Panc1 (cell line): ENCODE results near the gene TAF11L5.
"Not testable (repeated sequence)": the region's sequence is repeated elsewhere in the genome, so short reads cannot be mapped to it uniquely, and the experiment has no call there.

Experiments
- POLR2AphosphoS5 ChIP-seq: IDR thresholded peaks from 2 replicates; pipeline ENCODE4 v1.6.1; 2012; ENCODE audit warnings: mild to moderate bottlenecking, low read depth, low read length, moderate library complexity
- TF ChIP-seq, protein P1 (sequence below): fragments of 450-650 bp; IDR thresholded peaks from 2 replicates; pipeline ENCODE4 v1.5.1; 2017; ENCODE audit warnings: mild to moderate bottlenecking

DNA sequence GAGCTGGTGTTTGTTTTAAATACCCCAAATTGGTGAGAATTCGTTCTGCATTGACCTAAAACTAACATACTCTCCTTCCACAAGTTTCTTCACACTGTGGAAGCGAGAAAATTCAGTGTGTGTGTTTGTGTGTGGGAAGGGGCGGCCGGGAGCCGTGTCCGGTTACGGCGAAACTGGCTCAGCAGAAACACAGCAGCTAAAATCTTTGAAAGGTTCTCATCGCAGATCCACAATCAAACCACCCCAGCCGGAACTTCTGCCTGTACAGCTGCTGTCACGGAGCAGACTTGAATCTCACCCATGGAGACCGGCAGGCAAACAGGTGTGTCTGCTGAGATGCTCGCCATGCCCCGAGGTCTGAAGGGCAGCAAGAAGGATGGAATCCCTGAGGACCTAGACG is 3.5 kb upstream of the TAF11L5 start, which contains the start of gene TAF11L4:
- TF ChIP-seq, protein P1, sequence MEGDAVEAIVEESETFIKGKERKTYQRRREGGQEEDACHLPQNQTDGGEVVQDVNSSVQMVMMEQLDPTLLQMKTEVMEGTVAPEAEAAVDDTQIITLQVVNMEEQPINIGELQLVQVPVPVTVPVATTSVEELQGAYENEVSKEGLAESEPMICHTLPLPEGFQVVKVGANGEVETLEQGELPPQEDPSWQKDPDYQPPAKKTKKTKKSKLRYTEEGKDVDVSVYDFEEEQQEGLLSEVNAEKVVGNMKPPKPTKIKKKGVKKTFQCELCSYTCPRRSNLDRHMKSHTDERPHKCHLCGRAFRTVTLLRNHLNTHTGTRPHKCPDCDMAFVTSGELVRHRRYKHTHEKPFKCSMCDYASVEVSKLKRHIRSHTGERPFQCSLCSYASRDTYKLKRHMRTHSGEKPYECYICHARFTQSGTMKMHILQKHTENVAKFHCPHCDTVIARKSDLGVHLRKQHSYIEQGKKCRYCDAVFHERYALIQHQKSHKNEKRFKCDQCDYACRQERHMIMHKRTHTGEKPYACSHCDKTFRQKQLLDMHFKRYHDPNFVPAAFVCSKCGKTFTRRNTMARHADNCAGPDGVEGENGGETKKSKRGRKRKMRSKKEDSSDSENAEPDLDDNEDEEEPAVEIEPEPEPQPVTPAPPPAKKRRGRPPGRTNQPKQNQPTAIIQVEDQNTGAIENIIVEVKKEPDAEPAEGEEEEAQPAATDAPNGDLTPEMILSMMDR = not testable (repeated sequence)
- not testable (repeated sequence) for TF ChIP-seq POLR2AphosphoS5
